NCI-H1105 treated with DMSO at 0.1 percent for 48 hours (cell line): ENCODE measurements around the gene HBB.

Experiments used
- DNase-seq: peaks from one replicate; lab custom pipeline; 2025; lab: John Stamatoyannopoulos, UW

Gene HBB

GRCh38 chr11:5247472-5248192, 20.8 kb upstream of the HBB start:
- DNase-seq, result no peak

- no peak for DNase-seq
Measured at GRCh38 chr11:5246772-5247471, 20.1 kb upstream of the HBB start.

- DNase-seq, result no peak
Measured at GRCh38 chr11:5245155-5245554, 18.3 kb upstream of the HBB start.

GRCh38 chr11:5243816-5244180, 16.9 kb upstream of the HBB start:
- DNase-seq, result no peak

- DNase-seq, result no peak
Measured at GRCh38 chr11:5242933-5243815, 16.3 kb upstream of the HBB start.

GRCh38 chr11:5242208-5242607, 15.3 kb upstream of the HBB start:
- DNase-seq, result no peak

GRCh38 chr11:5241458-5241857, 14.6 kb upstream of the HBB start:
- no peak for DNase-seq

GRCh38 chr11:5240458-5240857, 13.6 kb upstream of the HBB start:
- no peak for DNase-seq

- DNase-seq, result no peak
Measured at GRCh38 chr11:5240056-5240455, 13.2 kb upstream of the HBB start.

GRCh38 chr11:5239046-5239445, 12.2 kb upstream of the HBB start:
- DNase-seq, result no peak

GRCh38 chr11:5238486-5238885, 11.6 kb upstream of the HBB start:
- DNase-seq, result no peak

GRCh38 chr11:5237420-5237819, 10.5 kb upstream of the HBB start:
- DNase-seq, result no peak

GRCh38 chr11:5235364-5236095, 8.7 kb upstream of the HBB start:
- DNase-seq, result no peak

GRCh38 chr11:5234381-5234834, 7.5 kb upstream of the HBB start, which contains the start of gene HBD:
Gene HBD (minus strand): TSS chr11:5234483. CDS start chr11:5234433, 50 bp downstream.
- DNase-seq, result no peak

GRCh38 chr11:5233307-5233706, 6.4 kb upstream of the HBB start:
- no peak for DNase-seq

- DNase-seq, result no peak
Measured at GRCh38 chr11:5232821-5233220, 6.0 kb upstream of the HBB start.

- DNase-seq, result no peak
Measured at GRCh38 chr11:5232176-5232575, 5.3 kb upstream of the HBB start.

GRCh38 chr11:5231111-5231510, 4.2 kb upstream of the HBB start:
- no peak for DNase-seq

- no peak for DNase-seq
Measured at GRCh38 chr11:5230266-5230665, 3.4 kb upstream of the HBB start.

- DNase-seq, result no peak
Measured at GRCh38 chr11:5229796-5230195, 2.9 kb upstream of the HBB start.

GRCh38 chr11:5229356-5229755, 2.5 kb upstream of the HBB start:
- DNase-seq, result no peak

- DNase-seq, result no peak
Measured at GRCh38 chr11:5228124-5228523, 1.3 kb upstream of the HBB start.
